ENCODE results near the gene MVB12B. TPM values are rescaled to one million over a fixed set of nuclear protein-coding genes. Genes with fewer than 3 reads are reported as not detected.

The MVB12B gene
- total RNA-seq, 1 experiment from 2014 or later, result 5.7 TPM

- no peaks in the 10 kb centered on the region for H3K27me3 Mint-ChIP-seq (ENCODE audit: low read depth)
- H3K4me1 Mint-ChIP-seq, result peaks cover 33% of the 10 kb centered on the region
- no peak for DNase-seq (ENCODE audit: low spot score)
- H3K9me3 Mint-ChIP-seq, result no peaks in the 10 kb centered on the region
- ChIA-PET POLR2A (no interaction called here), CTCF (interaction anchor here (0.9 to 4.4 kb wide), 6 partner anchors 11 to 166 kb away, joined by 3 to 29 read pairs (median 14); no protein-coding TSS in a partner anchor)
- TF ChIP-seq FOXP1 (CRISPR knock-in tag; IDR thresholded peaks at IDR 0.05; ENCODE audit: borderline replicate concordance) (no peak), ZNF219 (CRISPR knock-in tag; IDR thresholded peaks at IDR 0.05; ENCODE audit: borderline replicate concordance) (no peak), CDX4 (CRISPR knock-in tag; IDR thresholded peaks at IDR 0.05; ENCODE audit: borderline replicate concordance) (no peak), EMX1 (CRISPR knock-in tag; IDR thresholded peaks at IDR 0.05) (no peak)
- H3K4me3 Mint-ChIP-seq, result no peak overlapping the region
- H3K27ac Mint-ChIP-seq, result no peak overlapping the region
- no peak for ATAC-seq
- no peaks in the 10 kb centered on the region for H3K36me3 Mint-ChIP-seq
Measured at GRCh38 chr9:126524353-126525077, 197.9 kb downstream of the MVB12B start.

- H3K36me3 Mint-ChIP-seq, result no peaks in the 10 kb centered on the region
- ATAC-seq, result no peak
- H3K9me3 Mint-ChIP-seq, result no peaks in the 10 kb centered on the region
- no peaks in the 10 kb centered on the region for H3K27me3 Mint-ChIP-seq (ENCODE audit: low read depth)
- DNase-seq (ENCODE audit: low spot score), result no peak
- no peak overlapping the region for H3K4me3 Mint-ChIP-seq
- no peak overlapping the region for H3K27ac Mint-ChIP-seq
- ChIA-PET CTCF (interaction anchor here (1.1 to 4.1 kb wide), 5 partner anchors 10 to 255 kb away, joined by 3 to 24 read pairs (median 6); no protein-coding TSS in a partner anchor), POLR2A (interaction anchor here (0.8 kb wide), 1 partner anchor 9 kb away, joined by 3 read pairs; no protein-coding TSS in a partner anchor)
- peaks cover 36% of the 10 kb centered on the region for H3K4me1 Mint-ChIP-seq
- TF ChIP-seq GRHL2 (CRISPR knock-in tag; IDR thresholded peaks at IDR 0.05; ENCODE audit: insufficient replicate concordance, severe bottlenecking) (no peak), AR (CRISPR knock-in tag; IDR thresholded peaks at IDR 0.05) (no peak), CBFB (CRISPR knock-in tag; IDR thresholded peaks at IDR 0.05; ENCODE audit: low read depth) (no peak), MLX (CRISPR knock-in tag; IDR thresholded peaks at IDR 0.05) (no peak), ZBTB21 (CRISPR knock-in tag; IDR thresholded peaks at IDR 0.05; ENCODE audit: borderline replicate concordance) (no peak), FOXJ3 (CRISPR knock-in tag; IDR thresholded peaks at IDR 0.05; ENCODE audit: borderline replicate concordance) (no peak), E2F5 (CRISPR knock-in tag; IDR thresholded peaks at IDR 0.05) (no peak), PREB (CRISPR knock-in tag; IDR thresholded peaks at IDR 0.05; ENCODE audit: borderline replicate concordance) (no peak), ZNF138 (CRISPR knock-in tag; conservative IDR thresholded peaks at IDR 0.05) (no peak), PRDM15 (CRISPR knock-in tag; IDR thresholded peaks at IDR 0.05) (no peak), E2F1 (CRISPR knock-in tag; IDR thresholded peaks at IDR 0.05) (no peak), MAX (CRISPR knock-in tag; IDR thresholded peaks at IDR 0.05) (no peak), NFYB (CRISPR knock-in tag; conservative IDR thresholded peaks at IDR 0.05; ENCODE audit: low read depth) (no peak), ZMAT4 (CRISPR knock-in tag; IDR thresholded peaks at IDR 0.05) (no peak), GTF2I (CRISPR knock-in tag; conservative IDR thresholded peaks at IDR 0.05) (no peak)
Measured at GRCh38 chr9:126526218-126527108, 199.8 kb downstream of the MVB12B start.

Data from WTC11 (cell line).